ENCODE data around the gene SLC25A40.
"Not testable (repeated sequence)": the region's sequence is repeated elsewhere in the genome, so short reads cannot be mapped to it uniquely, and the experiment has no call there.

SLC25A40 gene, protein sequence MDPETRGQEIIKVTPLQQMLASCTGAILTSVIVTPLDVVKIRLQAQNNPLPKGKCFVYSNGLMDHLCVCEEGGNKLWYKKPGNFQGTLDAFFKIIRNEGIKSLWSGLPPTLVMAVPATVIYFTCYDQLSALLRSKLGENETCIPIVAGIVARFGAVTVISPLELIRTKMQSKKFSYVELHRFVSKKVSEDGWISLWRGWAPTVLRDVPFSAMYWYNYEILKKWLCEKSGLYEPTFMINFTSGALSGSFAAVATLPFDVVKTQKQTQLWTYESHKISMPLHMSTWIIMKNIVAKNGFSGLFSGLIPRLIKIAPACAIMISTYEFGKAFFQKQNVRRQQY
- total RNA-seq, result 16.9 reads per million, percentile 43 among the genes with 10 or more reads in this experiment

DNA sequence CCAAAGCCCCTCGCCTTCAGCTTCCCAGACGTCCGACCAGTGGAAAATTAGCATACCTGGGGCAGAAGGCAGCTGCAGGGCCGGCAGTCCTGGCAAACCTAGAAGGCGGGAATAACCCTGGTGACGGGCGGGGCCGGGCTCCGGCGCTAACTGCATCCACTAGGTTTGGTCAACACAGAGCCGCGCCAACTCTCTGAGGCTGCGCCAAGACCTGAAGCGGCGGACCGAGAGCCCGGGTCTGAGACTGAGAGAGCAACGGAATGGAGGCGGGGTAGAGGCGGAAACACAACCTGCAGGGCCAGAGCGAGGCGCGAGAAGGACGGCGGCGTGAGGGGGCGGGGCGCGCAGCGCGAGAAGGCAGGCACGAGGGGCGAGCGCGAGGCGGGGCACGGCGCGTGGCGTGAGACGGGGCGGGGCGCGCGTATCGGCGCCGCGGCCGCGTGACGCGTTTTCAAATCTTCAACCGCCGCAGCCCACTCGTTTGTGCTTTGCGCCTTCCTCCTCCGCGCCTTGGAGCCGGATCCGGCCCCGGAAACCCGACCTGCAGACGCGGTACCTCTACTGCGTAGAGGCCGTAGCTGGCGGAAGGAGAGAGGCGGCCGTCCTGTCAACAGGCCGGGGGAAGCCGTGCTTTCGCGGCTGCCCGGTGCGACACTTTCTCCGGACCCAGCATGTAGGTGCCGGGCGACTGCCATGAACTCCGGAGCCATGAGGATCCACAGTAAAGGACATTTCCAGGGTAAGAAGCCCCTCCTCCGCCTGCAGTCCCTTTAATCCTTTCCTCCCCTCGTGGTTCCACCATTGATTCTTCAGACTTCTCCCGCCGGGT lies at the start of gene SLC25A40, which contains the start of gene DBF4:
Gene SLC25A40 (minus strand): TSS at position 321 of the 829 bp plus-strand sequence. CDS start 17,633 bp downstream, outside the sequence.
Gene DBF4 (plus strand): TSS at position 454 of the 829 bp plus-strand sequence. CDS start 240 bp downstream, at position 694.
- DNase-seq, result peak; percentile 90

DNA sequence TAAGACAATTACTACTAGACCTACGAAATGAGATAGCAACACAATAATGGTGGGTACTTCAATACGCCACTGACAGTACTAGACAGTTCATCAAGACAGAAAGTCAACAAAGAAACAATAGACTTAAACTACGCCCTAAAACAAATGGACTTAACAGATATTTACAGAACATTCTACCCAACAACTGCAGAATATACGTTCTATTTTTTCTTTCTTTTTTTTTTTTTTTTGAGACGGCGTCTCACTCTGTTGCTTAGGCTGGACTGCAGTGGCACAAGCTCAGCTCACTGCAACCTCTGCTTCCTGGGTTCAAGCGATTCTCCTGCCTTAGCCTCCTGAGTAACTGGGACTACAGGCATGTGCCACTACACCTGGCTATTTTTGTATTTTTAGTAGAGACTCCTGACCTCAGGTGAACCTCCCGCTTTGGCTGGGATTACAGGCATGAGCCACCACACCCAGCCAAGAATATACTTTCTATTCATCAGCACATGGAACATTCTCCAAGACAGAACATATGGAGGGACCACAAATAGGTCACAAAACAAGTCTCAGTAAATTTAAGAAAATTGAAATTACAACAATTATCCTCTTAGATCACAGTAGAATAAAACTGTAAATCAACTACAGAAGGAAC lies 46.7 kb upstream of the SLC25A40 start:
- DNase-seq, result not testable (repeated sequence)

DNA sequence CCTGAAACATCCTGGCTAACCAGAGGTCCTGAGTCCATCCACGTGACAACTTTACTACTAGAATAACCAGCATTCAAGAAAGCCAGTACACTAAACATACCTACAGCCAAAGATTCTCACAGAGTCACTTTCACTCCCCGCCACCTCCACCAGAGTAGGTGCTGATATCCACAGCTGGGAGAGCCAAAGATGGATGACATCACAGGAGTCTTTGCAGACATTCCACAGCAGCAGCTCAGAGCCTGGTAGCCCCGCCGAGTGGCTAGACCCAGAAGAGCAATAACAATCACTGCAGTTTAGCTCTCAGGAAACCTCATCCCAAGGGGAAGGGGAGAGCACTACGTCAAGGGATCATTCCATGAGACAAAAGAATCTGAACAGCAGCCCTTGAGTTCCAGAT lies 44.4 kb upstream of the SLC25A40 start:
- DNase-seq, result no peak

DNA sequence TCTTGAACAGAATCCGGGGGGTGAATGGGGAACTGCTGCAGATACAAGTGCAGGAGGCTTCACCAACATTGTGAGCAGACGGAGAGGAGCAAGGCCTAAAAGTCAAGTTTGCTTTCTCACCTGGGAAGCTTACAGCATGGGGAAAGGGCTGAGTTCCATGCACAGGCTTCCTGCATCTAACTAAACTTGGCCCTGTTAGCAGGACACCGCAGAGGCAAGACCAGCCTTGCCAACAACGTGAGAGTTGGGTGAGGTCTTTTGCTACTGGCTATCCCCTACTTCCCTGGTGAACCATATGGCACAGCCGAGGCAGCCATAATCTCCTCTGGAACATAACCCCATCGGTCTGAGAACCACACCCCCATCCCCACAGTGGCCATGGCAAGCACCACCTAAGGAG lies 43.7 kb upstream of the SLC25A40 start:
- DNase-seq, result no peak

DNA sequence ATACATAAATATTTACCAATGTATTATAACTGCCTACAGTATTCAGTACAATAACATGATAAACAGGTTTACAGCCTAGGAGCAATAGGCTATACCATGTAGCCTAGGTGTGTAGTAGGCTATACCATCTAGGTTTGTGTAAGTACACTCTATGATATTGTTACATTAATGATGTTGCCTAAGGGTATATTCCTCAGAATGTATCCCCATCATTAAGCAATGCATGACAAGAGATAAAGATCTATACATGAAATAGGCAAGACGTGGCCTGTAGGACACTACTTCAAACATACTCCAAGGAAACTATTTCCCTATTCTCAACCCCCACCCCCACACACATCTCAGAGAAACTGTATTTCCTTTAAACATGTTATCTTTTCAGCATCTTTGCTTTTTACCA lies 42.6 kb upstream of the SLC25A40 start:
- no peak for DNase-seq

DNA sequence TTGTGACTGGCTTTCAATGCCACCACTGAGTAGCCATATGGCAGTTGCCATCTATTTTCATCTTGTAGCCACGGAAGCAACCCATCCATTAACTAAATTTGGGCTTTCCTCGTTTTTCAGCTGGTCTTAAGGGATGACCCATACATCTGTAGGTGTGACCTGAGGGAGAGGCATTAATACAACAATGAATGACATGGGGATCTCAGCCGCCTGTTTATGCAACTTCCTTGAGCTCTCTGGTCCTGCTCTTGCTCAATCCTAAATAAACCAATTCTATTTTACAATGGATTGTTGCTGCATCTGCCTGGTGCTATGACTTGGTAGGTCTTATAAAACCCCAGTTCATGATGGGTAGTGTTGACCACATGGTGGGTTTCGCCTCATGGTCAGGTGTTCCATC lies 36.0 kb upstream of the SLC25A40 start:
- DNase-seq, result no peak

DNA sequence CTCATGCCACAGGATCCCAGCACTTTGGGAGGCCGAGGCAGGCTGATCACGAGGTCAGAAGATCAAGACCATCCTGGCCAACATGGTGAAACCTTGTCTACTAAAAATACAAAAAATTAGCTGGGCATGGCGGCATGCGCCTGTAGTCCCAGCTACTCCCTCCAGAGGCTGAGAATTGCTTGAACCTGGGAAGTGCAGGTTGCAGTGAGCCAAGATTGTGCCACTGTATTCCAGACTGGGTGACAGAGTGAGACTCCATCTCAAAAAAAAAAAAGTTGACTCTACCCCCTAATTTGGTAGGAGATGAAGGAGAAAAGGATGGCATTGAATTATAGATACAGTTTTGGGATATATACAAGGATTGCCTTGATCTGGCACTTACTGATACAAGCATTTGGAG lies 32.7 kb upstream of the SLC25A40 start:
- not testable (repeated sequence) for DNase-seq

DNA sequence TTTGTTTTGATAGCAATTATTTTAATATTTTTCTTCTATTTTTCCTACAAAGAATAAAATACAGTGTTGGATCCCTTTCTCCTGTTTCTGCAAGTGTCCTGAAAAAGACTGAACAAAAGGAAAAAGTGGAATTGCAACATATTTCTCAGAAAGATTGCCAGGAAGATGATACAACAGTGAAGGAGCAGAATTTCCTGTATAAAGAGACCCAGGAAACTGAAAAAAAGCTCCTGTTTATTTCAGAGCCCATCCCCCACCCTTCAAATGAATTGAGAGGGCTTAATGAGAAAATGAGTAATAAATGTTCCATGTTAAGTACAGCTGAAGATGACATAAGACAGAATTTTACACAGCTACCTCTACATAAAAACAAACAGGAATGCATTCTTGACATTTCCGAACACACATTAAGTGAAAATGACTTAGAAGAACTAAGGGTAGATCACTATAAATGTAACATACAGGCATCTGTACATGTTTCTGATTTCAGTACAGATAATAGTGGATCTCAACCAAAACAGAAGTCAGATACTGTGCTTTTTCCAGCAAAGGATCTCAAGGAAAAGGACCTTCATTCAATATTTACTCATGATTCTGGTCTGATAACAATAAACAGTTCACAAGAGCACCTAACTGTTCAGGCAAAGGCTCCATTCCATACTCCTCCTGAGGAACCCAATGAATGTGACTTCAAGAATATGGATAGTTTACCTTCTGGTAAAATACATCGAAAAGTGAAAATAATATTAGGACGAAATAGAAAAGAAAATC lies 31.2 kb upstream of the SLC25A40 start:
- DNase-seq, result not testable (repeated sequence)

DNA sequence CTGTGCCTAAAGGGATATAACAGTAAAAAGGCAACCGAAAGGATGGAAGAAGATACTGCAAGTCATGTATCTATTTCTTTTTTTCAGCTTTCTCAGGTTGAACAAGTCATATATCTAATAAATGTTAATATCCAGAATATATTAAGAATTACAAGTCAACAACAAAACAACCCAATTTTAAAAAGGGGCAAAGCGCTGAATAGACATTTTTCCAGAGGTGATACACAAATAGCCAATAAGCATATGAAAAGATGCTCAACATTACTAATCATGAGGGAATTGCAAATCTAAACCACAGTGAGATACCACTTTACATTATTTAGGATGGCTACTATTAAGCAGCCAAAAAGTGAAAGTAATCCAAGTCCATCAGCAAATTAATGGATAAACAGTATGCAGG lies 23.1 kb upstream of the SLC25A40 start:
- DNase-seq, result no peak

DNA sequence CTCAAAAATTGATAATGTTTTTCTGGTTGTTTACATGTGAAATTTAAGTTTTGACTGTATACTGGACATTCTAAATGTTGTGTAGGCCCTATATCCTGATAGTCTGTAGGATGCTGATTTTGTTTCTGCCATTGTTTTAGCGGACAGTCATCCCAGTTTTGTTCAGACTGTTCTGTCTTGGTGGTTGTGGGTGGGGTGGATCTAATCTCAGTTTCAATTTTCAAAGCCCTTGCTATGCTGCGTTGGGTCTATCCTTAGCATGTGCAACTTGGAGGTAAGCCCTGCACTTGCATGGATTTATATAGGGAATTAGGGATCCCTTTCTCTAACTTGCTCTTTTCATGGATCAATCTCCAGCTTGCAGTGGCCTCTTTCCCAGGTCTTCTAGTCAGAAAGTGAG lies 19.2 kb upstream of the SLC25A40 start:
- no peak for DNase-seq

DNA sequence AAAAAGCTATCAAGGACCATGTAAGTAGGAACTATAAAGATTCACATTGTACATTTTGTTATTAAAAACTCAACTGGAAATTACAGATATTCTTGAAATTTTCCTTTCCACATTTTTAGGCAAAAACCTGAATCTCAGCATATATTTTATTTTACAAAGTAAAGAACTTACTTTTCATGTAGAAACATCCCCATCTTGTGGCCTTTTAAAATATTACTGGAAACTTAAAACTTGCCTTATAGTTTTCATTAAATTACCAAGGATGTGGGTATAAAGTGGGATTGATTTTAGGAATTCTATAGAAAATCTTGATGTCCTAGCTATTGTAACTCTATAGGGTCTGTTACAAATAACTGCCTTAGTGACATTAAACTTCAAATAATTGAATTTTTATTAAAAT lies 10.7 kb upstream of the SLC25A40 start:
- no peak for DNase-seq

DNA sequence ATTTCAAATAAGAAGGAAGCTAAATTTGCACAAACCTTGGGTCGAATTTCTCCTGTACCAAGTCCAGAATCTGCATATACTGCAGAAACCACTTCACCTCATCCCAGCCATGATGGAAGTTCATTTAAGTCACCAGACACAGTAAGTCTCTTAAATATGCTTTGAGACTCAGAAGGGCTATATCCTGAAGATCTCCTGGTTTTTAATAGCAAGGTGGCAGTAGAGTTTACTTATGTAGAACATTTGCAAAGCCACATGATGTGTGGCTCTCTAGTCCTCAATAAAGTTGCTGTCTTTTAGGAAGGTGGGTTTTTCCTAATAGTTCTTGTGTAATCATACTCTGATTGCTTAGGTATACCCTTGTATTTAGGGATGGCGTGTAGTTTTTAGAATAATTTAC lies 8.9 kb upstream of the SLC25A40 start:
- DNase-seq, result no peak

DNA sequence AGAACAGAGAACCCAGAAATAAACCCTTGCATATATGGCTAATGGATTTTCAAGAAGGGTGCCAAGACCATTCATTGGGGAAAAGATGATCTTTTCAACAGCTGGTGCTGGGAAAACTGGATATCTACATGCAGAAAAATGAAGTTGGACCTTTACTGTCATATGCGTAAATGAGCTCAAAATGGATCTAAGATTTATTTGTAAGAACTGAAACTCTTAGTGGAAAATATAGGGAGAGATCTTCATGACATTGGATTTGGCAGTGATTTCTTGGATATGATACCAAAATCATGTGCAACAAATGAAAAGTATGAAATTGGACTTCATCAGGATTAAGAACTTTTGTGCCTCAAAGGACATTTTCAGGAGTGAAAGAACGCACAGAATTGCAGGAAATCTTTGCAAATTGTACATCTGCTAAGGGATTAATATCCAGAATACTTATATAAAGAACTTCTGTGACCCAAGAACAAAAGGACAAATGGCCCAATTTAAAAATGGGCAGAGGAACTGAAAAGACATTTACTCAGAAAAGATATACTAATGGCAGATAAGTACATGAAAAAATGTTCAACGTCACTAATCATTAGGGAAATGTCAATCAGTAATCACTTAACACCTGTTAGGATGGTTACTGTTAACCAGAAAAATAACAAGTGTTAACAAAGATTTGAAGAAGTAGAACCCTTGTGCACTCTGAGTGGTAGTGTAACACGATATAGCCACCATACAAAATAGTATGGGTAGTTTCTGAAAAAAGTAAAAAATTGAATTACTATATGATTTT lies 6.2 kb upstream of the SLC25A40 start:
- no peak for DNase-seq

DNA sequence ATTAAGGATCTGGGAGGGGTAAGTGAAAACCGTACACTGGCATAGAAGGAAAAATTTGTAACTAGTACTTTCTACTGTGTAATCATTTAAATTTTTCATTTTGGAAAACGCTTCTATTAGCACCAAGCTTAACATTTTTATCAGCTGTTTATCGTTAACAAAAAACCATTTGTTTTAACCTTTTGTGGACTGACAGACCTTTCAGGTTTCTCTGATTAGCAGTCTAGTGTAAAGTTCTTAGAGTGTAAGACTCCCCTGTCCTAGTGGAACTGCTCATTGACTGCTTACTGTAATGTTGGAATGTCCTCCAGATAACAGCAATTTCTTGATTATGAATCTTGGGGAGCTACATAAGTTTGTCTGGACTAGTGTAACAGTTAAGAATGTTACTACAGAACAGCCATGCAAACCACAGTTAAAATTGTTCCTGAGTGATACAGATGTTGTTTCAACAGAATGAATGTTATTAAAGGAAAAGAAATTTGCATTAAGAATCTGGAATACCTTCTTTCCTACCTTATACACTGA lies 2.1 kb upstream of the SLC25A40 start:
- DNase-seq, result no peak

DNA sequence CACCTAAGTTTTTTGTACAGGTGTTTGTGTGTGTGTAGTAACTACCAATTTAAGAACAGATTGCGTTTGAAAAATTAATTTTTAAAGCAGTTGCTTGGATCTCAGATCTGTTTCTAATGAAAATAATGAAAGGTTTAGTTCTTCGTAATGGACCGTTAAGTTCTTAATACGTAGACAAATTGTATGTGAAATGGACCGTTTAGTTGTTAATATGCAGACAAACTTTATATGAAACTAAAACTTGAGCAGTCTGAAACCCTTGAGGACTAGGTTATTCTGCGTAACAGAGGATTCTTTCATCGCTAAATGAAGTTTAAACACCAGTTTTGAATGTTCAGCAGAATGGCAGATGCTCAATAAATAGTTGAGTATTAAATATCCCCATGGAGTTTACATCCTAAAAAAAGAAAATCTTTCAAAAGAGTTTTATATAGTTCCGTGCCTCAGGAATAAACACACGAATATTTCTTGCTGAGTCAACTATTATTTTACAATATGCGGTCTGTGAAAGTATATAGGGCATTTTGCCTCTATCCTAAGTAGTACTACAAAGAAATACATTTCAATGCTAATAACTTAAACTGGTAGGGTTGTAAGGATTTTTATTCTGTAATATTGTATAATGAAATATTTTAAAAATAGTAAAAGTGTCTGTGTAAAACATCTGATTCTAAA lies 1.3 kb upstream of the SLC25A40 start:
- no peak for DNase-seq

DNA sequence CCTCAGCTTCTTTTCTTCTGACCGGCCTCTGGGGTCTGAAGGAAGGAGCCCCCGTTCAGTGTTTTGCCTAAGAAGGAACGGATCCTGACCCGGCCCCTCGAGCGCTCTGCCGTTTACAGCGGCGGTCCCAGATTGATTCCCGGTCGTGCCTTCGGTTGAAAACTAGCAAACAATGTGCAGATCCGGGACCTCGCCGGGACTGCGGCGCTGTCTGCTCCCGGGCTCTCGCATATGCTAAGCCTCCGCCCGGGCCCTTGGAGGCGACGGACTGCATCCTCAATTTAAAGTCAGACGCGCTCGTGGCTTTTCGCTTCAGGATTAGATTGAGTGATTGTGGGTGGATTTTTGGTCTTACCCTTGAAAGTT lies 692 bp upstream of the SLC25A40 start:
- DNase-seq, result peak; percentile 20

DNA sequence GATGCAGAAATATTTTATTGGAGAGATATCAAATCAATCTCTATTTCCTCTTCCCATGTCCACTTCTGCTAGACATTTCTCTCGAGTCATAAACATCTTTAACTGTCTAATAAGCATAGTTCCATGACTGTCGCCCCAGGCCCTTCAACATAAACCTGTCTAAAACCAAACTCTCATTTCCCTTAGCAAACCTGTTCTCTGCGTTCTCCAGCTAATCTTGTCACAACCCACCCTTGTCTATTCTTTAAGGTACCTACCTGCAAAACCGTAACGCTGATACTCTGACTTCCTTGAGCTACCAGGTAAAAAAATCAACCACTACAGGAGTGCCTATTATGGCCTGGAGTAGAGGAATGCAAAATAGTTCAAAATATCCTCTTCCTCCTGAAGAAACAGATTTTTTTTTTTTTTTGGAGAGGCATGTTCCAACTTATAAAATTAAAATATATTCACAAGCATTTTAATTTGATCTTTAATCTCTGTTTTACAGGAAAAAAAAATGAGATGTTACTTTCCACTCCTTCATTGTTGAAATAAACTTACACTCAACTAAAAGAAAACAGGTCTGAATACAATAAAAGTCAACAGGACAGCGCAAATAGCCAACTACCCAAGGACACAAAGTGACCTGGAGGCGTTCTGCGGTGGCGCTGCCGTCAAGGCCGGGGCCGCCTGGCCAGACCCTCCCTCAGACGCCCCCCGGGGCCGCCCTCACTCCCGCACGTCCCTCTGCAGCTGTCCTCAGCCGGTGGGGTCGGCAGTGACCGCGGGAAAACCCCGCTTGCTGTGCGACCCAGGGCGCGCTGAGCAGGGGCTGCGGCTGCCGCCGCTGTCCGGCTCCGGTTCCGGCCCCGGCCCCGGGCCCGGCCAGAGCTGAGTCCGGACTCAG lies 765 bp downstream of the SLC25A40 start:
- DNase-seq, result peak; percentile 17

DNA sequence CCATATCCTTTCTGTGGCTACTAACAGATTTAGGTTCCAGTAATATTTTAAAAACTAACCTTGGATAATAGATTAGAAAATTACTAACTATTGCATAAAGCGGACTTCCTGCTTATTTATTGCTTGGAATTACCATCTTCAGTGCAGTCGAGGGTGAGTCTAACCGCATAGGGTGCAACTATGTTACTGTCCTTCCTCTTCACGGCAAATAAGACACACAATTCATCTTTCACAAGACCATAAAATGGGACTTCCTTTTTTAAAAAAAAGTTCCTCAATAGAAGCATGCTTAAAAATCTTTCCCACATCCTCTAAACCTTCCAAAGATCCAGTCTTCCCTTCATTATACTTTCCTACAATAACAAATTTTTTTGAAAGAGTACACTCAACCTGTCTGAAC lies 2.1 kb downstream of the SLC25A40 start:
- no peak for DNase-seq

DNA sequence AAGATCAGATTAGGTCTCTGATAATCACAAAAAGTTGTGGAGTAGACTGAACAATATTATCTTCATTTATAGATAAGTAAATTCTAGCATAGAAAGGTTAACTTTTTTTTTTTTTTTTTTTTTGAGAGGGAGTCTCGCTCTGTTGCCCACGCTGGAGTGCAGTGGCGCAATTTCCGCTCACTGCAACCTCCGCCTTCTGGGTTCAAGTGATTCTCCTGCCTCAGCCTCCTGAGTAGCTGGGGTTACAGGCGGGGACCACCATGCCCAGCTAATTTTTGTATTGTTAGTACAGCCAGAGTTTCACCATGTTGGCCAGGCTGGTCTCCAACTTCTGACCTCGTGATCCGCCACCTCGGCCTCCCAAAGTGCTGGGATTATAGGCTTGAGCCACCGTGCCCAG lies 2.8 kb downstream of the SLC25A40 start:
- not testable (repeated sequence) for DNase-seq

DNA sequence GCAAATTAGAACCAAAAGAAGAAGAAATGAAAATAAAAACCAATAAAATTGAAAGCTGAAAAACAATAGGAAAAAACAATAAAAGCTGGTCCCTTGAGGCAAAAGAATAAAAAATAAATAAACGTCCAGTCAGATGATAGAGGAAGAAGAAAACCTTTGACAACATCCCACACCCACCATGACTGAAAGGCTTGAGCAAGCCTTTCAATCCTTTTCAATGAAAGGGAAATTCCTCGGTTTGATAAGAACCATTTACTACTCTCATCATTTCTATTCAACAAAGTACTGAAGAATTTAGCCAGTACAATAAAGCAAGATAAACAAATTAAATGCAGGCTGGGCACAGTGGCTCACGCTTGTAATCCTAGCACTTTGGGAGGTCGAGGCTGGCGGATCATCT lies 3.8 kb downstream of the SLC25A40 start:
- DNase-seq, result no peak

Measured in effector CD4-positive, alpha-beta T cell (primary cell).